IPS-NIHi11 (cell line): ENCODE measurements around the gene MAP10.
"Not testable (repeated sequence)": the region's sequence is repeated elsewhere in the genome, so short reads cannot be mapped to it uniquely, and the experiment has no call there.

Experiments
- DNase-seq: peaks from one replicate; pipeline ENCODE4 v3.0.0; 2012; ENCODE audit warnings: mixed read lengths, low spot score

MAP10 gene

GRCh38 chr1:232805269-232806185 is at the start of gene MAP10:
Gene MAP10, plus strand, starts transcription at chr1:232805416. Its CDS starts 34 bp downstream, at chr1:232805450.
- peak; percentile 89 for DNase-seq

GRCh38 chr1:232764458-232765251 is 40.6 kb upstream of the MAP10 start:
- peak; percentile 17 for DNase-seq

GRCh38 chr1:232765542-232765941 is 39.7 kb upstream of the MAP10 start:
- no peak for DNase-seq

GRCh38 chr1:232766241-232766890 is 38.9 kb upstream of the MAP10 start:
- no peak for DNase-seq

GRCh38 chr1:232766904-232767303 is 38.3 kb upstream of the MAP10 start:
- DNase-seq, result no peak

- DNase-seq, result no peak
Measured at GRCh38 chr1:232767305-232768074, 37.7 kb upstream of the MAP10 start.

GRCh38 chr1:232768793-232769192 is 36.4 kb upstream of the MAP10 start:
- DNase-seq, result no peak

- no peak for DNase-seq
Measured at GRCh38 chr1:232769733-232770132, 35.5 kb upstream of the MAP10 start.

GRCh38 chr1:232773752-232774151 is 31.5 kb upstream of the MAP10 start:
- DNase-seq, result no peak

- DNase-seq, result no peak
Measured at GRCh38 chr1:232776526-232777106, 28.6 kb upstream of the MAP10 start.

- no peak for DNase-seq
Measured at GRCh38 chr1:232780354-232780753, 24.9 kb upstream of the MAP10 start.

- no peak for DNase-seq
Measured at GRCh38 chr1:232784794-232785193, 20.4 kb upstream of the MAP10 start.

- not testable (repeated sequence) for DNase-seq
Measured at GRCh38 chr1:232785630-232786029, 19.6 kb upstream of the MAP10 start.

GRCh38 chr1:232786845-232787455 is 18.3 kb upstream of the MAP10 start:
- no peak for DNase-seq

- no peak for DNase-seq
Measured at GRCh38 chr1:232788235-232788872, 16.9 kb upstream of the MAP10 start.

- no peak for DNase-seq
Measured at GRCh38 chr1:232789651-232790050, 15.6 kb upstream of the MAP10 start.

GRCh38 chr1:232792949-232793348 is 12.3 kb upstream of the MAP10 start:
- DNase-seq, result no peak

GRCh38 chr1:232793944-232794343 is 11.3 kb upstream of the MAP10 start:
- DNase-seq, result peak; percentile 21

- no peak for DNase-seq
Measured at GRCh38 chr1:232795497-232796053, 9.6 kb upstream of the MAP10 start.
